Limb (tissue), 2 donors: ENCODE measurements around the gene BIRC6.

Experiments
- DNase-seq, 2 donors: peaks; one replicate each; pipeline ENCODE4 v3.0.0-alpha.2; 2016; ENCODE audit errors: extremely low spot score in 2 of 2

Gene BIRC6

GRCh38 chr2:32375228-32375892, 18.5 kb downstream of the BIRC6 start:
- no peak for DNase-seq

- no peak for DNase-seq
These were observed 19.9 kb downstream of the BIRC6 start for GRCh38 chr2:32376756-32377155.

- no peak for DNase-seq
These were observed 21.1 kb downstream of the BIRC6 start for GRCh38 chr2:32377928-32378327.

- no peak for DNase-seq
These were observed 22.5 kb downstream of the BIRC6 start for GRCh38 chr2:32379352-32379751.

GRCh38 chr2:32383858-32384257, 27.0 kb downstream of the BIRC6 start:
- no peak for DNase-seq

- no peak for DNase-seq
These were observed 27.7 kb downstream of the BIRC6 start for GRCh38 chr2:32384529-32384928.

GRCh38 chr2:32386739-32387138, 29.9 kb downstream of the BIRC6 start:
- DNase-seq: no peak

GRCh38 chr2:32399221-32399620, 42.4 kb downstream of the BIRC6 start:
- no peak for DNase-seq

GRCh38 chr2:32402091-32402490, 45.3 kb downstream of the BIRC6 start:
- DNase-seq: no peak

- DNase-seq: no peak
These were observed 47.0 kb downstream of the BIRC6 start for GRCh38 chr2:32403782-32404181.

GRCh38 chr2:32404691-32405090, 47.9 kb downstream of the BIRC6 start:
- DNase-seq: no peak

- DNase-seq: no peak
These were observed 59.7 kb downstream of the BIRC6 start for GRCh38 chr2:32416519-32416918.

- no peak for DNase-seq
These were observed 60.8 kb downstream of the BIRC6 start for GRCh38 chr2:32417659-32418058.

GRCh38 chr2:32418778-32419177, 62.0 kb downstream of the BIRC6 start:
- no peak for DNase-seq

GRCh38 chr2:32422133-32422532, 65.3 kb downstream of the BIRC6 start:
- DNase-seq: no peak

- DNase-seq: no peak
These were observed 66.7 kb downstream of the BIRC6 start for GRCh38 chr2:32423536-32423935.

GRCh38 chr2:32424739-32425138, 67.9 kb downstream of the BIRC6 start:
- no peak for DNase-seq

- DNase-seq: peak; percentile 26 to 32
These were observed 68.9 kb downstream of the BIRC6 start for GRCh38 chr2:32425719-32426141.

GRCh38 chr2:32427672-32428610, 71.1 kb downstream of the BIRC6 start:
- no peak for DNase-seq

GRCh38 chr2:32430804-32431203, 74.0 kb downstream of the BIRC6 start:
- no peak for DNase-seq

GRCh38 chr2:32436150-32436549, 79.3 kb downstream of the BIRC6 start:
- no peak for DNase-seq

GRCh38 chr2:32442020-32442467, 85.2 kb downstream of the BIRC6 start:
- DNase-seq: no peak

GRCh38 chr2:32446369-32446768, 89.5 kb downstream of the BIRC6 start:
- no peak for DNase-seq
